Measurements from ENCODE around the gene GABRD. TPM values are rescaled to one million over a fixed set of nuclear protein-coding genes. Genes with fewer than 3 reads are reported as not detected.
A peak's percentile ranks its signal among the peaks of the same experiment; 100 is the strongest.

GABRD gene
- total and polyA plus RNA-seq, 2 of the 13 experiments (the other 11 are each of a cell fraction or from before 2014, with no cell fraction given), result not detected

GRCh38 chr1:2050793-2051682 is 31.9 kb downstream of the GABRD start (continued):
- TF ChIP-seq ZNF577 (CRISPR knock-in tag; IDR thresholded peaks at IDR 0.05; ENCODE audit: borderline replicate concordance, low read depth) (no peak), RORA (CRISPR knock-in tag; IDR thresholded peaks at IDR 0.05) (no peak), ZNF788 (CRISPR knock-in tag; IDR thresholded peaks at IDR 0.05; ENCODE audit: borderline replicate concordance) (no peak), MEIS1 (CRISPR knock-in tag; IDR thresholded peaks at IDR 0.05; ENCODE audit: borderline replicate concordance) (no peak), XBP1 (CRISPR knock-in tag; IDR thresholded peaks at IDR 0.05) (no peak), ZFP1 (CRISPR knock-in tag; IDR thresholded peaks at IDR 0.05) (no peak), MLLT10 (CRISPR knock-in tag; IDR thresholded peaks at IDR 0.05) (no peak), HES4 (CRISPR knock-in tag; IDR thresholded peaks at IDR 0.05; ENCODE audit: borderline replicate concordance) (peak; percentile 48; the same call in 1 of the 2 replicates), KDM4B (CRISPR knock-in tag; IDR thresholded peaks at IDR 0.05) (no peak), SOX6 (IDR thresholded peaks at IDR 0.05) (no peak), SOX6 (CRISPR knock-in tag; IDR thresholded peaks at IDR 0.05) (no peak), ZNF10 (CRISPR knock-in tag; IDR thresholded peaks at IDR 0.05; ENCODE audit: borderline replicate concordance, low read depth) (no peak), NFKB2 (CRISPR knock-in tag; IDR thresholded peaks at IDR 0.05; ENCODE audit: borderline replicate concordance) (no peak), NONO (IDR thresholded peaks at IDR 0.05) (no peak), NONO (CRISPR knock-in tag; conservative IDR thresholded peaks at IDR 0.05) (peak; percentile 62; the same call in 1 of the 2 replicates), YEATS2 (CRISPR knock-in tag; IDR thresholded peaks at IDR 0.05; ENCODE audit: borderline replicate concordance) (no peak), HMGXB4 (CRISPR knock-in tag; IDR thresholded peaks at IDR 0.05; ENCODE audit: borderline replicate concordance in 1 of 2, low read depth in 1 of 2) (peak in 1 of 2 experiments; percentile 24; a peak in 1 of 4 replicates), RXRB (CRISPR knock-in tag; IDR thresholded peaks at IDR 0.05; ENCODE audit: borderline replicate concordance) (no peak), DMAP1 (CRISPR knock-in tag; IDR thresholded peaks at IDR 0.05) (no peak), SNAPC5 (CRISPR knock-in tag; IDR thresholded peaks at IDR 0.05; ENCODE audit: borderline replicate concordance) (no peak), GPN1 (CRISPR knock-in tag; IDR thresholded peaks at IDR 0.05; ENCODE audit: borderline replicate concordance) (no peak), ZBTB7A (CRISPR knock-in tag; IDR thresholded peaks at IDR 0.05) (peak; percentile 40; the same call in 1 of the 2 replicates), MTA3 (CRISPR knock-in tag; IDR thresholded peaks at IDR 0.05) (no peak), HNF4A (CRISPR knock-in tag; IDR thresholded peaks at IDR 0.05) (no peak)
- TF ChIP-seq, protein P1, sequence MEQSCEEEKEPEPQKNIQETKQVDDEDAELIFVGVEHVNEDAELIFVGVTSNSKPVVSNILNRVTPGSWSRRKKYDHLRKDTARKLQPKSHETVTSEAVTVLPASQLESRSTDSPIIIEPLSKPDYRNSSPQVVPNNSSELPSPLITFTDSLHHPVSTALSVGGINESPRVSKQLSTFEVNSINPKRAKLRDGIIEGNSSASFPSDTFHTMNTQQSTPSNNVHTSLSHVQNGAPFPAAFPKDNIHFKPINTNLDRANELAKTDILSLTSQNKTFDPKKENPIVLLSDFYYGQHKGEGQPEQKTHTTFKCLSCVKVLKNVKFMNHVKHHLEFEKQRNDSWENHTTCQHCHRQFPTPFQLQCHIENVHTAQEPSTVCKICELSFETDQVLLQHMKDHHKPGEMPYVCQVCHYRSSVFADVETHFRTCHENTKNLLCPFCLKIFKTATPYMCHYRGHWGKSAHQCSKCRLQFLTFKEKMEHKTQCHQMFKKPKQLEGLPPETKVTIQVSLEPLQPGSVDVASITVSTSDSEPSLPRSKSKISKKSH (CRISPR knock-in tag; IDR thresholded peaks at IDR 0.05; ENCODE audit: borderline replicate concordance), result no peak
- TF ChIP-seq, protein P2, sequence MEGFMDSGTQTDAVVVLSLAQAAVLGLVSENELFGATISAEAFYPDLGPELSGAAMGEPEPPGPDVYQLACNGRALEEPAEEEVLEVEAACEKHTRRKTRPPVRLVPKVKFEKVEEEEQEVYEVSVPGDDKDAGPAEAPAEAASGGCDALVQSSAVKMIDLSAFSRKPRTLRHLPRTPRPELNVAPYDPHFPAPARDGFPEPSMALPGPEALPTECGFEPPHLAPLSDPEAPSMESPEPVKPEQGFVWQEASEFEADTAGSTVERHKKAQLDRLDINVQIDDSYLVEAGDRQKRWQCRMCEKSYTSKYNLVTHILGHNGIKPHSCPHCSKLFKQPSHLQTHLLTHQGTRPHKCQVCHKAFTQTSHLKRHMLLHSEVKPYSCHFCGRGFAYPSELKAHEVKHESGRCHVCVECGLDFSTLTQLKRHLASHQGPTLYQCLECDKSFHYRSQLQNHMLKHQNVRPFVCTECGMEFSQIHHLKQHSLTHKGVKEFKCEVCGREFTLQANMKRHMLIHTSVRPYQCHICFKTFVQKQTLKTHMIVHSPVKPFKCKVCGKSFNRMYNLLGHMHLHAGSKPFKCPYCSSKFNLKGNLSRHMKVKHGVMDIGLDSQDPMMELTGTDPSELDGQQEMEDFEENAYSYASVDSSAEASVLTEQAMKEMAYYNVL (CRISPR knock-in tag; IDR thresholded peaks at IDR 0.05; ENCODE audit: borderline replicate concordance), result no peak

Measured in HepG2 (cell line).